NCI-H774 (cell line): ENCODE data around the gene HHEX.
"Not testable (repeated sequence)": the region's sequence is repeated elsewhere in the genome, so short reads cannot be mapped to it uniquely, and the experiment has no call there.

ENCODE experiments used
- DNase-seq: peaks from one replicate; lab custom pipeline; 2025; lab: John Stamatoyannopoulos, UW

HHEX gene

GRCh38 chr10:92689663-92690210, at the start of gene HHEX:
HHEX (plus strand) TSS chr10:92689955; CDS start chr10:92689987, 32 bp downstream.
- DNase-seq, result peak; percentile 59

- no peak for DNase-seq
These were observed 49.6 kb upstream of the HHEX start for GRCh38 chr10:92640107-92640506.

DNA sequence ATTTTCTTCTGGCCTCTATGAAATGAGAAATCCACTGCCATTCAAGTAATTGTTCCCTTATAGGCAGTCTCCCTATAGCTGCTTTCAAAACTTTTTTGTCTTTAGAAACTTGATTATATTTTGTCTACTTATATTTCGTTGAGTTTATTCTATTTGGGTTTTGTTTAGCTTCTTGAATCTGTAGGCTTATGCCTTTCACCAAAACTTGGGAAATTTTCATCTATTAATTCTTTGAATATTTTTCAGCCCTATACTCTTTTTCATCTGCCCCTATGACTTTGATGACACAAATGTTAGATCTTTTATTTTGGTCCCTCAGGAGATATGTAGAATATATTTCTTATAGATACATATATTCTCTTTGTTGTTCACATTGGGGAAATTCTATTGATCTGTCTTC, 48.3 kb upstream of the HHEX start:
- DNase-seq, result no peak

DNA sequence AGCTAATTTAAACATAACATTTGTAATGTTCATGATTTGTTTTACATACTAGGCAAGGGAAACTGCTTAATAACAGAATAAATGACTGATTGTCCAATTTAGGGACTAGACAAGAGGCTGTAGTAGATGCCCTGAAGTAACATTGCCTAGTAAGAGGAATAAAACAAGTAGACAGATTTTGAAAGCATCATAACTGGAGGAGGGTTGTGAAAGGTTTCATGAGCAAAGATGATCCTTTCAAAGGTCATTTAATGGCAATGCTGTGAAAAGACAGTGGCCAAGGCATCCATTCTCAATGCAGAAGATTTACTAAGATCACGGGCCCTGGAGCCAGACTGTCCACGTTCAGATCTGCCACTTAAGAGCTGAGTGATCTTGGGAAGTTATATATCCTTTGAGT, 44.8 kb upstream of the HHEX start:
- DNase-seq, result no peak

DNA sequence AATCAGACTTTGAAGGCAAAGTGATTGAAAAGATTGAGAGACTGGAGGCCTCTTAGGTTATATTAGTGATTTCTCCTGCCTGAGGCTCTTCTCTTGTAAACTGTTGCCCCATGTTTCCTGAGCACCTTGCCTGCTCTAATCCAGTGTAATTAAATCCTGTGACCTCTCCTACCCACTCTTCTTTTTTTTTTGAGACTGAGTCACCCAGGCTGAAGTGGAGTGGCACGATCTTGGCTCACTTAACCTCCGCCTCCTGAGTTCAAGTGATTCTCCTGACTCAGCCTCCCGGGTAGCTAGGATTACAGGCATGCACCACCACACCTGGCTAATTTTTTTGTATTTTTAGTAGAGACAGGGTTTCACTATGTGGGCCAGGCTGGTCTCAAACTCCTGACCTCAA, 38.9 kb upstream of the HHEX start:
- DNase-seq, result not testable (repeated sequence)

DNA sequence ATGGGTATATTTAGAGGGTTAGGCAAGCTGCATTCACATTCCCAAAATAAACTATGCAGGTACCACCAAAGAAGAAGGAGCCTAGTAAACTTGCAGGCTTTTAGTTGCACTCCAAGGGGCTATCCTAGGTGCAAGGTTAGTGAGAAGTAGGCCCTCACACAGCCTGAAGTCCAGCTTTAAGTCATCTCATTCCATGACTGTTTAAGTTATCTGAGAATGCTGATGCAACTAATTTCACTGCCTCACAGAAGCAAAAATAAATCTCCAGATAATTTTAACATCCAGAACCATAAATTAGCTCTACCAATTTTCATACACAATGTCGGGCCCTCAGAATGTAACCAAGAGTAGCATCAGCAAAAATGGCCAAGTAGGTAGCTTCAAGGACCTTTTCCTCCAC, 34.3 kb upstream of the HHEX start:
- no peak for DNase-seq

GRCh38 chr10:92656266-92656961, 33.3 kb upstream of the HHEX start:
- DNase-seq, result no peak

GRCh38 chr10:92657024-92657423, 32.7 kb upstream of the HHEX start:
- DNase-seq, result no peak

GRCh38 chr10:92662848-92663247, 26.9 kb upstream of the HHEX start:
- no peak for DNase-seq

GRCh38 chr10:92664322-92664721, 25.4 kb upstream of the HHEX start:
- no peak for DNase-seq

DNA sequence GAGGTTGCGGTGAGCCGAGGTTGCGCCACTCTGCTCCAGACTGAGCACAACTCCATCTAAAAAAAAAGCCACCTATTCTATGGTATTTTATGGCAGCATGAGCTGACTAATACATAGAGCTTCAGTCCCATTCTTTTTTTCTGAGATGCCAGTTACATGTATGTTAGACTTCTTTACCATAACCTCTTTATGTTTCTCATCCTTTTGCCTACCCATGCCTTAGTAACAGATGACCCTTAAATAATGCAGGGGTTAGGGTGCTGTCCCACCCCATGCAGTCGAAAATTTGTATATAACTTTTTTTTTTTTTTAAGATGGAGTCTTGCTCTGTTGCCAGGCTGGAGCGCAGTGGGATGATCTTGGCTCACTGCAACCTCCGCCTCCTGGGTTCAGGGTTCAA, 22.7 kb upstream of the HHEX start:
- DNase-seq, result no peak

- DNase-seq, result no peak
These were observed 12.0 kb upstream of the HHEX start for GRCh38 chr10:92677708-92678107.

DNA sequence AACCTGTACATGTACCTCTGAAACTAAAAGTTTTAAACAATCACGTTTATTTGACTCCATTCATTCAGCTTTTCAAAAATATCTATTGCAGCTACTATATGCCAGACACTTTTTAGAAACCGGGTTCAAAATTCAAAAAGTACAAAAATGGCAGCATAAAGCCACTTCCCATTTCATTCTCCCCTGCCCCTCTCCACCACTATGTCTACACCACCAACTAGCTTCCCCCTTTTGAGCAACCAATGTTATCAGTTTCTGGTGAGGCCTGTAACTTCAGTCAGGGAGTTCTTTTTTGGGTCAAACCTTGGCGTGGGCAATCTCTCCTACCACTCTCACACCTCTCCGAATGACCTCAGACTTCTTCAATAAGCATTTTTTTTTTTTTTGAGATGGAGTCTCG, 11.5 kb upstream of the HHEX start:
- DNase-seq, result no peak

DNA sequence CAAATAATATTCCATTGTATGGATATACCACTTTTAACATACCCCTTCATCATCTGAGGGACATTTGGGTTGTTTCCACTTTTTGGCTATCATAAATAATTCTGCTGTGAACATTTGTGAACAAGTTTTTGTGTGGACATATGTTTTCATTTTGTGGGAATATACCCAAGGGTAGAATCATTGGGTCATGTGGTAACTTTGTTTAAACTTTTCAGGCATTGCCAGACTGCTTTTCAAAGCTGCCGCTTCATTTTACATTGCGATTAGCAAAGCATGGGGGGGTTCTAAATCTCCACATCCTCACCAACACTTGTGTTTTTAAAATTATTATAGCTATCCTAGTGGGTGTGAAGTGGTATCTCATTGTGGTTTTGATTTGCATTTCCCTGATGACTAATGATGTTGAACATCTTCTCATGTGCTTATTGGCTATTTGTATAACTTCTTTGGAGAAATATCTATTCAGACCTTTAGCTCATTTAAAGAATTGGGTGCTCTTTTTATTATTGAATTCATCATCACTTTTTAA, 8.4 kb upstream of the HHEX start:
- DNase-seq, result no peak

DNA sequence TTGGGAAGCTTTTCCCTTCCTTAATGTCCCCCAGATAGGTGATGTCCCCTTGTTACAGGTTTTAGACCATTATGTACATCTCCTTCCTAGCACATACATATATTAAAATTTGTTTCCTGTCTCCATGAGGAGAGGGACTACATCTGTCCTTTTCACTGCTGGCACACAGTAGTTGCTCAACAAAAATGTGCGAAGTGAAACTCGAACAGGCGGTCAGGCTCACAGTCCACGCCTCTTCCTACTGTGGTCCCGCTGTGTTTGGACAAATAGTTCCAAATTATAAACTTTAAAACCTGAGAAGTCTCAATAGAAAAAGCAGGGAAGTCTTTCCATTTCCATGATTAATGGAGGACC, 1.2 kb upstream of the HHEX start:
- DNase-seq, result no peak

DNA sequence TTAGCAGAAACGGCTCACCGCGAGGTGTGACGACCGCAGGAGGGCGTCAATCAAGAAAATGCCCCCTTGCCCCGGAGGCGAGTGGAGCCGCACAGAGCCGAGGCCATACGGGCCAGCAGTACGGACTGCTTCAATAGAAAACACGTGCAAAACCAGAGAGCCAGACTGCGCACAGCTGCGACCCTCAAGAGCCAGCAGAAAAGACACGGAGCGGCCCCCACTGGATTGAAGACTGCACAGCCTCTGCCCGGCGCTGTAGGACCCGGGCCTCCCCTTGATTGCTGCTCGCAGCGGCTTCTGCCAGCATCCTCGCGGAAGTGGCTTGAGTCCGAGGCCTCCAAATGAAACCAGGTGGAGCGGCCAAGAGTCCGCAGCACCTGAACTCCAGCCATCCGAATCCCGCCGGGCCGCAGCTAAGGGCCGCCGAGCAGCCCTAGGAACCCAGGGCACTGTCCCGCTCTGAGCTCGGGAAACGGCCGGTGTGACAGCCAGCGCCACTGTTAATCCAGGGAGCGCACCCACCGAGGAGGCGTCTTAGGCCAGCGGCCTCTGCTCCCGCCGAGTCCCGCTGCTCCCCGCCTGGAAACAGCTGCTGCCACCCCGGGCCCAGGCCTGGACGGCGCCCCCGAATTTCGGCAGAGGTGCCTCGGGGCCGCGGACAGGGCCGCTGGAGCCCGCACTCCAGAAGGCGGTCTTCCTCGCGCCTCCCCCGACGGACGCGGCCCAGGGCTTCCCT, 660 bp upstream of the HHEX start:
- no peak for DNase-seq

DNA sequence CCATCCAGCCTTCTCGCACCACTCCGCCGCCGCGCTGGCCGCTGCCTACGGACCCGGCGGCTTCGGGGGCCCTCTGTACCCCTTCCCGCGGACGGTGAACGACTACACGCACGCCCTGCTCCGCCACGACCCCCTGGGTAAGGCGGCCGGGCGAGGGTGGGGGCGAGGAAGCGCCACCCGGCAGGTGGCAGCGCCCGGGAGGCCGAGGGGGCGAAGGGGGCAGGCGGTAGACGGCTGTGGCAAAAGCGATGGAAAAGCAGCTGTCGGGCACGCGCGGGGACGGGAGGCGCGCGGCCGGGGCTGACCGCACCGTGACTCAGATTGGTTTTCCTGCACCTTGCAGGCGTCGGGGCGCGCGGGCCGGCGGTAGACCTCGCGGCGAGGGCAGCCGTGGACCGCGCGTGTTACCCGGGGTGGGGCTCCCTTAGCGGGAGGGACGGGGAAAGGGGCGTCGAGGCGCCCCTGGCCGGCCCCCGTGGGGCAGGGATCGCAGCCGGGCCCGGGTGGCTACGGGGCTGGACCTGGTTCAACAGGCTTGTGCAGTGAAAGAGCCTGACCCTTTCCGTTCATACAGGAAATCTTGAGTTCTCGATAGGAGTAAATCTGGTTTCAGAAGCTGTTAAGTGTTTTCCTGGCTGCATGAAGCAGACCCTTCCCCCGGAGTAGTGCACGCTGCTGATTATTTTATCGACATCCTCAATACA, 608 bp downstream of the HHEX start:
- DNase-seq, result no peak

GRCh38 chr10:92690915-92691590, 1.3 kb downstream of the HHEX start:
- DNase-seq, result no peak

- DNase-seq, result no peak
These were observed 1.9 kb downstream of the HHEX start for GRCh38 chr10:92691591-92692079.

DNA sequence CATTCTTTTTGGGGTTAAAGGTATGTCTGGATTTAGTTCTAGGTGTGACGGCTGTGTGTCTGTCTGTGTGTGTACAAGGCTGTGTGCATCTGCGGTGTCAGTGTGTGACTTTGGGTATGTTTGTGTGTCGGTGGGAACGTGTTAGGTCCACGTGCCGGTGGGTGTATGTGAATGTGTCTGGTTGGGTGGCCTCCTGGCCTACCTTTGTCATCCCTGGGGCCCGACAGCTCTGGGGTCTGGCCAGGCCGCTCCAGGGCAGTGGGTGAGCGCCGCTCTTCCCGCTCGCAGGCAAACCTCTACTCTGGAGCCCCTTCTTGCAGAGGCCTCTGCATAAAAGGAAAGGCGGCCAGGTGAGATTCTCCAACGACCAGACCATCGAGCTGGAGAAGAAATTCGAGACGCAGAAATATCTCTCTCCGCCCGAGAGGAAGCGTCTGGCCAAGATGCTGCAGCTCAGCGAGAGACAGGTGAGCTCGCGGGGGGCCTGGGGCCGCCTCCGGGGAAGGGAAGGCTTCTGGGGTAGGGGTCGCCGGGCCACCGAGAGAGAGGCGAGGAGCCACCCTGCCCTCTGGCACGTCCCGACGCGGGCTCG, 2.4 kb downstream of the HHEX start:
- DNase-seq, result no peak

GRCh38 chr10:92692697-92693533, 3.2 kb downstream of the HHEX start:
- no peak for DNase-seq
